ENCODE results near the gene GNLY. TPM values are rescaled to one million over a fixed set of nuclear protein-coding genes. Genes with fewer than 3 reads are reported as not detected.

The GNLY gene
- total and polyA plus RNA-seq, 10 donors, result 13.1 to 87.8 (median 35.2) TPM

GRCh38 chr2:85663594-85664565 is 30.3 kb upstream of the GNLY start:
- intact Hi-C loops (cut with DNase I; ENCODE audit: low total_unique reads), result no loop called here
- Histone ChIP-seq H3K9me3 (no peaks in the 10 kb centered on the region), H3K4me1 (peaks cover 0 to 28% (median 9%) of the 10 kb centered on the region in 6 donors), H3K4me3 (no peak overlapping the region), H3K36me3 (peaks cover 0 to 18% (median under 1%) of the 10 kb centered on the region in 6 donors), H3K27me3 (replicated peaks in 1 of 7) (no peaks in the 10 kb centered on the region), H3K27ac (no peak overlapping the region)
- TF ChIP-seq POLR2A (IDR thresholded peaks at IDR 0.05) (no peak), CTCF (IDR thresholded peaks at IDR 0.05 in 8 of 11, conservative IDR thresholded peaks at IDR 0.05 in 3 of 11) (no peak)
- DNase-seq, result no peak
- 94 to 97% (median 96%) methylated on average over 18 to 23 of the region's 23 CpGs for WGBS, 5 donors

GRCh38 chr2:85665264-85665937 is 28.8 kb upstream of the GNLY start:
- Histone ChIP-seq H3K9me3 (no peaks in the 10 kb centered on the region), H3K27ac (no peak overlapping the region), H3K36me3 (peaks cover 0 to 8% (median 0%) of the 10 kb centered on the region in 6 donors), H3K4me3 (no peak overlapping the region), H3K4me1 (peaks cover 0 to 35% (median 9%) of the 10 kb centered on the region in 6 donors), H3K27me3 (replicated peaks in 1 of 7) (no peaks in the 10 kb centered on the region)
- TF ChIP-seq POLR2A (IDR thresholded peaks at IDR 0.05) (no peak), POLR2AphosphoS5 (IDR thresholded peaks at IDR 0.05) (no peak), CTCF (IDR thresholded peaks at IDR 0.05 in 8 of 11, conservative IDR thresholded peaks at IDR 0.05 in 3 of 11) (no peak)
- DNase-seq, result no peak
- intact Hi-C loops (cut with DNase I; ENCODE audit: low total_unique reads), result no loop called here
- WGBS, 5 donors, result 86 to 93% (median 90%) methylated on average over 9 to 11 of the region's 11 CpGs

- WGBS, 5 donors, result 87 to 94% (median 93%) methylated on average over 6 of the region's 6 CpGs
- H3K27me3 ChIP-seq (replicated peaks in 1 of 7), result no peaks in the 10 kb centered on the region
- TF ChIP-seq POLR2AphosphoS5 (IDR thresholded peaks at IDR 0.05) (no peak), CTCF (IDR thresholded peaks at IDR 0.05 in 8 of 11, conservative IDR thresholded peaks at IDR 0.05 in 3 of 11) (no peak), POLR2A (IDR thresholded peaks at IDR 0.05) (no peak)
- no peaks in the 10 kb centered on the region for H3K9me3 ChIP-seq
- intact Hi-C loops (cut with DNase I; ENCODE audit: low total_unique reads), result no loop called here
- H3K4me1 ChIP-seq, result peaks cover 0 to 32% (median 9%) of the 10 kb centered on the region in 6 donors
- H3K4me3 ChIP-seq, result no peak overlapping the region
- H3K27ac ChIP-seq, result no peak overlapping the region
- DNase-seq, result no peak
- H3K36me3 ChIP-seq, result peaks cover 0 to 8% (median 0%) of the 10 kb centered on the region in 6 donors
Measured at GRCh38 chr2:85666016-85666415, 28.1 kb upstream of the GNLY start.

Data from spleen (tissue), 11 donors.